Measurements from ENCODE around the gene NARS2.

The NARS2 gene

DNA sequence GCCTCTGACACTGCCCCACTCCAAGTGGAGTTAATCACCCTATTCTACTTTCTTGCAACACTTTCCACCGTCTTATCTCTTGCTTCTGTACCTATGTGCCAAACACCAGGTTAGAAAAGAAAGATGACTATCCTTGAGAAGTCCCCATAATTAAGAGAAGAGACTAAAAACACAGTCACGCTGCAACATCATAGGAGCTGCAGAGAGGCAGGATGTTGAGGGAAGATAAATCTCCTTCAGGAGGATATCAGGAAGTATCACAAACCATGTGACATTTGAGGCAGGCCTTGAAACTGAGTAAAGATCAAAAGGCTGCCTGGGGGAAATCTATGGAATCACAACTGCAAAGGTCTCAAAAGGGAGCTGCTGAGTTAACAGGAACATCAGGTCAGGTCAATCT lies 181.8 kb downstream of the NARS2 start:
- Histone ChIP-seq H3K36me3 (ENCODE audit: insufficient read depth) (no peaks in the 10 kb centered on the region), H4K20me1 (ENCODE audit: insufficient read depth) (no peaks in the 10 kb centered on the region), H3K27me3 (ENCODE audit: insufficient read depth, low read depth) (no peaks in the 10 kb centered on the region), H3K27ac (no peak overlapping the region), H3K9ac (no peak overlapping the region), H3K4me2 (no peak overlapping the region), H3K4me1 (ENCODE audit: low read depth, poor library complexity, severe bottlenecking) (no peaks in the 10 kb centered on the region), H3K4me3 (IDR thresholded peaks at IDR 0.05; ENCODE audit: insufficient read depth, low read depth, low read length) (no peak overlapping the region), H2AFZ (ENCODE audit: low read depth) (no peak overlapping the region), H3K79me2 (ENCODE audit: insufficient read depth, low read depth) (no peaks in the 10 kb centered on the region)
- TF ChIP-seq, protein P1, sequence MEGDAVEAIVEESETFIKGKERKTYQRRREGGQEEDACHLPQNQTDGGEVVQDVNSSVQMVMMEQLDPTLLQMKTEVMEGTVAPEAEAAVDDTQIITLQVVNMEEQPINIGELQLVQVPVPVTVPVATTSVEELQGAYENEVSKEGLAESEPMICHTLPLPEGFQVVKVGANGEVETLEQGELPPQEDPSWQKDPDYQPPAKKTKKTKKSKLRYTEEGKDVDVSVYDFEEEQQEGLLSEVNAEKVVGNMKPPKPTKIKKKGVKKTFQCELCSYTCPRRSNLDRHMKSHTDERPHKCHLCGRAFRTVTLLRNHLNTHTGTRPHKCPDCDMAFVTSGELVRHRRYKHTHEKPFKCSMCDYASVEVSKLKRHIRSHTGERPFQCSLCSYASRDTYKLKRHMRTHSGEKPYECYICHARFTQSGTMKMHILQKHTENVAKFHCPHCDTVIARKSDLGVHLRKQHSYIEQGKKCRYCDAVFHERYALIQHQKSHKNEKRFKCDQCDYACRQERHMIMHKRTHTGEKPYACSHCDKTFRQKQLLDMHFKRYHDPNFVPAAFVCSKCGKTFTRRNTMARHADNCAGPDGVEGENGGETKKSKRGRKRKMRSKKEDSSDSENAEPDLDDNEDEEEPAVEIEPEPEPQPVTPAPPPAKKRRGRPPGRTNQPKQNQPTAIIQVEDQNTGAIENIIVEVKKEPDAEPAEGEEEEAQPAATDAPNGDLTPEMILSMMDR (conservative IDR thresholded peaks at IDR 0.05; ENCODE audit: low read depth, low read length) = no peak

DNA sequence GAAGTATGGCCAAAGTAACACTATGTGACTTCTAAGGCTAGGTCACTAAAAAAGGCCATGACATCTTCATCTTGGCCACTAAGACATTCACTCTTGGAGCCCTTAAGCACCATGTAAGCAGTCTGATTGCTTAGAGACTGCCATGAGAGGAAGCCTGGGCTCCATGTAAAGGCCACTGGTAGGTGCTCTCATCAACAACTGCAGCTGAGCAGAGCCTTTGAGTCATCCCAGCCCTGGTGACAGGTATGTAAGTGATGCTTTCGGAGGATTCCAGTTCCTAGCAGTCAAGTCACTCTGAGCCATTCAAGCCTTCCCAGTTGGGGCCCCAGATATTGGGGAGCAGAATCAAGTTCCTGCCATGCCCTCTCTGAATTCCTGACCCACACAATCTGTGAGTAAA lies 183.2 kb downstream of the NARS2 start:
- no peak overlapping the region for H3K9ac ChIP-seq
- no peak overlapping the region for H3K4me2 ChIP-seq
- H3K36me3 ChIP-seq (ENCODE audit: insufficient read depth) = no peaks in the 10 kb centered on the region
- no peaks in the 10 kb centered on the region for H4K20me1 ChIP-seq (ENCODE audit: insufficient read depth)
- H2AFZ ChIP-seq (ENCODE audit: low read depth) = no peak overlapping the region
- H3K4me1 ChIP-seq (ENCODE audit: low read depth, poor library complexity, severe bottlenecking) = no peaks in the 10 kb centered on the region
- TF ChIP-seq, protein P1 (conservative IDR thresholded peaks at IDR 0.05; ENCODE audit: low read depth, low read length) = no peak
- no peak overlapping the region for H3K27ac ChIP-seq
- H3K79me2 ChIP-seq (ENCODE audit: insufficient read depth, low read depth) = no peaks in the 10 kb centered on the region
- H3K4me3 ChIP-seq (IDR thresholded peaks at IDR 0.05; ENCODE audit: insufficient read depth, low read depth, low read length) = no peak overlapping the region
- no peaks in the 10 kb centered on the region for H3K27me3 ChIP-seq (ENCODE audit: insufficient read depth, low read depth)

DNA sequence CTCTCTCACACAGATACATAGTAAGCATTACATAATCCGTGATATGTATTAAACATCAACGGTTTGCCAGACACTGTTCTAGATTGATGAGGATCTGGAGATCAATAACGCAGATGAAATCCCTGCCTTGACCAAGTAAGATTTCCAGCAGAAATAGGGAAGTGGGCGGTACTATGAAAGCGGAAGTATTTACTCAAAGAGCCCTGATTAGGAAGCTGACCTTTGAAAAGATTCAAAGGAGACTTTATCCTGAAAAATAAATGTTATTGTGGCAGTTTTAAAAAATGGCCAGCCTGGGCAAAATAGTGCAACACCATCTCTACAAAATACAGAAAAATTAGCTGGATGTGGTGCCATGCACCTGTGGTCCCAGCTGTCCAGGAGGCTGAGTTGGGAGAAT lies 183.9 kb downstream of the NARS2 start:
- TF ChIP-seq, protein P1 (conservative IDR thresholded peaks at IDR 0.05; ENCODE audit: low read depth, low read length) = no peak
- Histone ChIP-seq H2AFZ (ENCODE audit: low read depth) (no peak overlapping the region), H3K27me3 (ENCODE audit: insufficient read depth, low read depth) (no peaks in the 10 kb centered on the region), H3K9ac (no peak overlapping the region), H3K4me3 (IDR thresholded peaks at IDR 0.05; ENCODE audit: insufficient read depth, low read depth, low read length) (no peak overlapping the region), H3K27ac (no peak overlapping the region), H3K4me1 (ENCODE audit: low read depth, poor library complexity, severe bottlenecking) (no peaks in the 10 kb centered on the region), H4K20me1 (ENCODE audit: insufficient read depth) (no peaks in the 10 kb centered on the region), H3K79me2 (ENCODE audit: insufficient read depth, low read depth) (no peaks in the 10 kb centered on the region), H3K36me3 (ENCODE audit: insufficient read depth) (no peaks in the 10 kb centered on the region), H3K4me2 (no peak overlapping the region)

DNA sequence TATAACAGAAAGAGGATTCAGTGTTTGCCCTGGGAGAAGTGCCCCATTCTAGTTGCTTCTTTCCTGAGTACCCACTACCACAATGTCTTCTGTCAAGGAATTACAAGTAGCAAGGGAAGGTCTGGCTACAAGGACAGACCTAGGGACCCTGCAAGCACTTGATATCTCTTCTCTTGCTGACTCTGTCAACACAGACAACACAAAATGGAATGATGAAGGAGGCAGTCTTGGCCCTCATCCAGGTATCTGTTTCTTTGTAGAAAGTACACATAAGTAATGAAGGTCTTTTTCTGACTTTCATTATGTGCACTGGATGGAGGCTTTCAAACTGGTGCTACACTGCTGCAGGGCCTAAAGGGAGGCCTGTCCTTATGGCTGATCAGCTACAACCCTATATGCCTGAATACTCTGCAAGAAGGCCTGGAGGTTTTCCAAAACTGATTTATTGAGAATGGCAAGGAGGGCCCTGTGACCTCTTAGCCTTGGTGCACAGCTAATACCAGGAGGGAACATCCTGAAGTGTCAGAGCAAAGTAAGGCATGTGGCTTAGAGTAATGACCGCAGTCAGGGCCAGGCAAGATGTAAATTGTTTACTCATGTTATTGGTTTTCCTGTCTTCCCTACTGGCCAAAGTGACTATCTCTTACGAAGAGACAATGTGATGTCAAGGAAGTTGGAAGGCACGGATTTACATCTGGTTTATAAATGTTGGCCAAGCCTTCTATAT lies 188.3 kb downstream of the NARS2 start:
- Histone ChIP-seq H3K4me1 (ENCODE audit: low read depth, poor library complexity, severe bottlenecking) (no peaks in the 10 kb centered on the region), H3K27ac (no peak overlapping the region), H4K20me1 (ENCODE audit: insufficient read depth) (no peaks in the 10 kb centered on the region), H3K4me3 (IDR thresholded peaks at IDR 0.05; ENCODE audit: insufficient read depth, low read depth, low read length) (no peak overlapping the region), H3K9ac (no peak overlapping the region), H3K27me3 (ENCODE audit: insufficient read depth, low read depth) (no peaks in the 10 kb centered on the region), H3K36me3 (ENCODE audit: insufficient read depth) (no peaks in the 10 kb centered on the region), H3K79me2 (ENCODE audit: insufficient read depth, low read depth) (no peaks in the 10 kb centered on the region), H2AFZ (ENCODE audit: low read depth) (no peak overlapping the region), H3K4me2 (no peak overlapping the region)
- TF ChIP-seq, protein P1 (conservative IDR thresholded peaks at IDR 0.05; ENCODE audit: low read depth, low read length) = no peak
